Fibroblast of mammary gland (primary cell): ENCODE data around the gene CLDN9.

ENCODE experiments used
- DNase-seq: peaks from one replicate; pipeline ENCODE4 v3.0.0-alpha.2; 2010; ENCODE audit warnings: low read depth
- H3K4me3 ChIP-seq: 2 replicates; pipeline ENCODE4 v1.5.1; 2011; ENCODE audit warnings: low read depth, mild to moderate bottlenecking, low read length, moderate library complexity; ENCODE audit not compliant: control insufficient read depth
- TF ChIP-seq, protein P1 (sequence below): conservative IDR thresholded peaks from 2 replicates; pipeline ENCODE4 v1.5.1; 2011; ENCODE audit warnings: low read depth, low read length, inconsistent platforms; ENCODE audit not compliant: control insufficient read depth, insufficient read depth

Gene CLDN9

DNA sequence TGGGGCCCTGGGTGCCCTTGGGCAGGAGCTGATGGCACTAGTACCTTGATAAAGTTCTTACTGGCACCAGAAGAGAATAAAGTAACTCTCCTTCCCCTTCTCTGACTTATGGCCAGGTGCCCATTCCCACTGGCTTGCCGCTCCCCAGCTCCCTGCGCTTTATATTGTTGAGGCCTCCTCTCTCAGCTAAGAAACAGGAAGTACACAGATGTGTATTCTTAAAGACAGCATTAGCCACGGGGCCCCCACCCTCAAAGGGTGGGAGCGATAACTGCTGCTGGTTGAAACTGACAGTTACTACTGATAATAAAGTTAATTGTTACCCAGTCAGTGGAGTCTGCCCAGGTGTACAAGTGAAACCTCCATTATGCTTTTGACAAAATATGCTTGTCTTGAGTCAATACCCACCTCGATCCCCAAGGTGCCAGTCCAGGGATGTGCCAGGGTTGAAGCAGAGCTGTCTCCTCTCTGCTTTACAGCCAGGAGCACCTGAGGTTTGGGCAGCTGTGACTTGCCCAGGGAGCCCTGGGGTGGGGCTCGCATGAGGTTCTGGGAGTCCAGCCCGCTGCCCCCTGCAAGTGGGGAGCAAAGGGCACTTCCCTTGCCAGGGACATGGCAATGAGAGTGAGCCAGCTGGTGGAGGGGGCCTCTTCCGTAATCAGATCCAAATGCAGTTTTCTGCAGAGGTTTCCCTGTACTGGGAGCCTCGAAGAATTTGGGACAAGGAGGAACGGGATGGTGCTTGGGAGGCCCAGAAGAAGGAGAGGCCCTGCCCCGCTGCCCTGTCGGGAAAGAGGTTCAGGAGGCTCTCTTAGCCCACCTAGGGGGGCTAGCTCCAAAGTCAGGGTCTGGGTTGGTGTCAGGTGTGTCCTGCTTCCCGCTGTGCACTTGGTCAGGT is 5.4 kb upstream of the CLDN9 start:
- no peak overlapping the region for H3K4me3 ChIP-seq
- TF ChIP-seq, protein P1, sequence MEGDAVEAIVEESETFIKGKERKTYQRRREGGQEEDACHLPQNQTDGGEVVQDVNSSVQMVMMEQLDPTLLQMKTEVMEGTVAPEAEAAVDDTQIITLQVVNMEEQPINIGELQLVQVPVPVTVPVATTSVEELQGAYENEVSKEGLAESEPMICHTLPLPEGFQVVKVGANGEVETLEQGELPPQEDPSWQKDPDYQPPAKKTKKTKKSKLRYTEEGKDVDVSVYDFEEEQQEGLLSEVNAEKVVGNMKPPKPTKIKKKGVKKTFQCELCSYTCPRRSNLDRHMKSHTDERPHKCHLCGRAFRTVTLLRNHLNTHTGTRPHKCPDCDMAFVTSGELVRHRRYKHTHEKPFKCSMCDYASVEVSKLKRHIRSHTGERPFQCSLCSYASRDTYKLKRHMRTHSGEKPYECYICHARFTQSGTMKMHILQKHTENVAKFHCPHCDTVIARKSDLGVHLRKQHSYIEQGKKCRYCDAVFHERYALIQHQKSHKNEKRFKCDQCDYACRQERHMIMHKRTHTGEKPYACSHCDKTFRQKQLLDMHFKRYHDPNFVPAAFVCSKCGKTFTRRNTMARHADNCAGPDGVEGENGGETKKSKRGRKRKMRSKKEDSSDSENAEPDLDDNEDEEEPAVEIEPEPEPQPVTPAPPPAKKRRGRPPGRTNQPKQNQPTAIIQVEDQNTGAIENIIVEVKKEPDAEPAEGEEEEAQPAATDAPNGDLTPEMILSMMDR = no peak
- no peak for DNase-seq

DNA sequence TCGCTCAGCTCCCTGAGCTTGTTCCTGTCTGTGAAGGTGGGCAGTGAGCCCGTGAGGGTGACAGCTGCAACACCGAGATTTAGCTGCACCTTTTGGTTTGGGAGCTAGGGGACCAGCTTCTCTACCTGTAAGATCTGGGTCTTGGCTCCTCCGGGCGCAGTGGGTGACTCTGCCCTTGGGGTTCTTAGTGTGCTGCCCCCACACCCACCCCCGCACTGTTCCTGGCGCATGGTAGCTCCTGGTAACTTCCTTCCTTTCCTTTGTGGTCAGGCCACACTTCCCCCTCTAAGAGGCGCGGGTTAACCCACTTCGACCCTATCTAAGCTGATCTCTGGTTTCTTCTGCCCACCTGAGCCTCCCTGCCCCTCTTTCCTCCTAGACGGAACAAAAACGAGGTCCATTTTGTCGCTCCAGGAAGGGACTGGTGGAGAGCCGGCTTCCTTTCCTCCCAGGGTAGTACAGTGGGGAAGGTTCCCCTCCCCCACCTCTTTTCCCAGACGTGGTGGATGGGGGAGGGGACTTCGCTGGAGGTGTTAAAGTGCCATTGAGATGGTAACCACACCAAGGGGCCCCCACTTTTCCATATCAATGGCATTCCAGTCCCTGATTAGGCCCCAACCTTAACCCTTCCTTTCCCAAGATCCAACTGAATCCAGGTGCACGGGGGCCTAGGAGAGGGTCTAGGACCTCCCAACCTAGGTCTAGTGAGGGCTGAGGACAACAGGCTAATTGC is 4.6 kb upstream of the CLDN9 start:
- TF ChIP-seq, protein P1 = no peak
- no peak overlapping the region for H3K4me3 ChIP-seq
- DNase-seq = no peak

DNA sequence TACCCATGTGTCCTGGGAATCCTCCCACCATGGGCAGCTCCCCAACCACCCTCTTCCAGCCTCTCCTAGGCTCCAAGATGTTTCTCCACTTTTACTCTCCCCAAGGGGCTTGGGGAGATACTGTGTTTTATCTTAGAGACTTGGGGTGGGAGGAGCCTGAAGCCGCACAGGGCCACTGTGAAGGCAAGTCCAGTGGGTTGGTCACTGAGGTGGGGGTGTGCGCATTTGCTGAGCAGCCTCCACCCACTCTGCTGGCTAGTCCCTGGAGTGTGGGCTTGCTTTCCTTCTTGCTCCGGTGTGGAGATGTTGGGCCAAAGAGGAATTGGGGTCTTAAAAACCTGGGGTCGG is 4.1 kb upstream of the CLDN9 start:
- TF ChIP-seq, protein P1 = no peak
- no peak overlapping the region for H3K4me3 ChIP-seq
- DNase-seq = no peak

DNA sequence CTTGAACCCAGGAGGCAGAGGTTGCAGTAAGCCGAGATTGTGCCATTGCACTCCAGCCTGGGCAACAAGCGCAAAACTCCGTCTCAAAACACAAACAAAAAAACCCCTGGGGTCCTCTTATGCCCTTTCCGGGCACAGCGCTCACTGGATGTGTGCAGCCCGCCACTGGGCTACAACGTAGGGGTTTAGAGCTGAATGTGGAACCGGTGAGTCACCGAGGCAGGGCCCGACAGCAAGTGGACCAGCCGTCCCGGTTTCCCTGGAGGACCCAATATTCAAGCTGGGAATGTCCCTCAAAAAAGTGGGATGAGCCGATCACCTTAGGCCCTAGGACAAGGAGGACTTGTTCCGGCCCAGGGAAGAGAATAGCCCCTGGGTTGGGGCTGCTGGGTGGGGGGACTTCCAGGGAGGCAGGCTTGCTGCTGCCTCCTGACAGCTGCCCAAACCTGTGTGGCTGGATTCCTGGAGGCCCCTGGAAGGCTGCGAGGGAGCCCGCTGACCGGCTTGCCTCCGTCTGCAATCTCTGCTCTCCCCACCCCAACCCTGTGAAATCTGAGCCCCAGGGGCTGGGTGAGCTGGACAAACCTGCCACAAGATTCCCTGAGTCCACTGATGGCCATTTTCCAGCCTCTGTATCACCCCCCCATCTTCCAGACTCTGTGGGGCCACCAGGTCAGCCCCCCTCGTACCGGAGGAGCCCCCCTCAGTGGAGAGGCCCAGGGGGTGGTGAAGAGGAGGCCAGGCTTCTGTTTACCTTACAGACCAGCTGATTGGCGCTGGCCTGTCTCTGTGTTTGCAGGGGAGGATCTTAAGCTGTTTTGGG is 2.9 kb upstream of the CLDN9 start:
- no peak for DNase-seq
- TF ChIP-seq, protein P1 = no peak

DNA sequence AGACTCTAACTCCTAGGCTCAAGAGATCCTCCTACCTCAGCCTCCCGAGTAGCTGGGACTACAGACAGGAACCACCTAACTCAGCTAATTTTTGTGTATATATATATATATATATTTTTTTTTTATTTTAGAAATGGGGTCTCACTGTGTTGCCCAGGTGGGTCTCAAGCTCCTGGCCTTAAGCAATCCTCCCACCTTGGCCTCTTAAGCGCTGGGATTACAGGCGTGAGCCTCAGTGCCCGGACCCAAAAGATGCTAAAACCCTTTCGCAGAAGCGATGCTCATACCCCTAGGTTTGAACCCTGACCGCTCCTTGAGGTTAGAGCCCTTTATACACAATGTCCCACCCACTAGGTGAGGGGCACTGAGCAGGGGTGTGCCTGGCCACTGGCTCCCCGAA is 2.2 kb upstream of the CLDN9 start:
- TF ChIP-seq, protein P1 = no peak
- no peak for DNase-seq

More for the DNA sequence above, 2.9 kb upstream of the CLDN9 start:
- H3K4me3 ChIP-seq = no peak overlapping the region

DNA sequence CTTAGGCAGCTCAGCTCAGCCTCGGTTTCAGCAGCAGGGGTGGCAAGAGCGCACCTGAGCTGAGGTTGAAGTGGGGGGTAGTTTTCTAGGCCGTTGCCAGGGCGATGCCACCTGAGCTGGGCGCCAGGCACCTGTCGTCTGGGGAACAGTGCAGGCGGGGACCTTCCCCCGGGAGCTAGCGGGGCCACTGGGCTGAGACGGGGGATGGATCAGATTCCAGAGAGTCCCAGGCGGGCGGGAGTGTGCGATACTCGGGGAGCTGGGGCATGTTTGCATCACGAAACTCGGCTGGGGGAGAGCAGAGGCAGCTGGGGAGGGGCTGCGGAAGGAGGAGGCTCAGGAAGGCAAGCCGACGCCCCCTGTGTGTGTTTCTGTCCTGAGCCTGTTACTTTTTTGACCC is 477 bp upstream of the CLDN9 start:
- no peak for DNase-seq
- TF ChIP-seq, protein P1 = no peak
- no peak overlapping the region for H3K4me3 ChIP-seq

More for the DNA sequence above, 2.2 kb upstream of the CLDN9 start:
- no peak overlapping the region for H3K4me3 ChIP-seq
